ENCODE data around the gene MRPL24.

The MRPL24 gene

GRCh38 chr1:156694690-156694962 lies 46.3 kb downstream of the MRPL24 start:
- Histone ChIP-seq H3K27me3 (ENCODE audit: insufficient read depth, low read length) (peaks cover 12% of the 10 kb centered on the region), H3K4me3 (ENCODE audit: low read length) (no peak overlapping the region), H2AFZ (ENCODE audit: low read depth, low read length) (no peak overlapping the region), H3K36me3 (ENCODE audit: insufficient read depth, low read length) (peaks cover 4% of the 10 kb centered on the region), H3K9me3 (ENCODE audit: low read length) (no peaks in the 10 kb centered on the region), H3K4me1 (ENCODE audit: insufficient read depth, low read length) (peaks cover 44% of the 10 kb centered on the region)

GRCh38 chr1:156693848-156694689 lies 46.8 kb downstream of the MRPL24 start:
- H3K9me3 ChIP-seq (ENCODE audit: low read length), result no peaks in the 10 kb centered on the region
- peaks cover 49% of the 10 kb centered on the region for H3K4me1 ChIP-seq (ENCODE audit: insufficient read depth, low read length)
- no peak overlapping the region for H2AFZ ChIP-seq (ENCODE audit: low read depth, low read length)
- H3K4me3 ChIP-seq (ENCODE audit: low read length), result no peak overlapping the region
- H3K27me3 ChIP-seq (ENCODE audit: insufficient read depth, low read length), result peaks cover 12% of the 10 kb centered on the region
- H3K36me3 ChIP-seq (ENCODE audit: insufficient read depth, low read length), result peaks cover 3% of the 10 kb centered on the region

GRCh38 chr1:156692925-156693847 lies 47.7 kb downstream of the MRPL24 start:
- Histone ChIP-seq H3K4me3 (ENCODE audit: low read length) (no peak overlapping the region), H3K4me1 (ENCODE audit: insufficient read depth, low read length) (peaks cover 50% of the 10 kb centered on the region)

GRCh38 chr1:156692441-156692924 lies 48.4 kb downstream of the MRPL24 start:
- no peaks in the 10 kb centered on the region for H3K36me3 ChIP-seq (ENCODE audit: insufficient read depth, low read length)
- H3K9me3 ChIP-seq (ENCODE audit: low read length), result no peaks in the 10 kb centered on the region
- no peak overlapping the region for H3K4me3 ChIP-seq (ENCODE audit: low read length)
- peaks cover 50% of the 10 kb centered on the region for H3K4me1 ChIP-seq (ENCODE audit: insufficient read depth, low read length)
- no peak overlapping the region for H2AFZ ChIP-seq (ENCODE audit: low read depth, low read length)
- H3K27me3 ChIP-seq (ENCODE audit: insufficient read depth, low read length), result peaks cover 12% of the 10 kb centered on the region

More at GRCh38 chr1:156692925-156693847, 47.7 kb downstream of the MRPL24 start:
- peak overlapping the region; percentile 28 for H2AFZ ChIP-seq (ENCODE audit: low read depth, low read length)
- no peaks in the 10 kb centered on the region for H3K36me3 ChIP-seq (ENCODE audit: insufficient read depth, low read length)
- H3K27me3 ChIP-seq (ENCODE audit: insufficient read depth, low read length), result peaks cover 12% of the 10 kb centered on the region
- no peaks in the 10 kb centered on the region for H3K9me3 ChIP-seq (ENCODE audit: low read length)

GRCh38 chr1:156691665-156692440 lies 49.0 kb downstream of the MRPL24 start:
- Histone ChIP-seq H3K27me3 (ENCODE audit: insufficient read depth, low read length) (peaks cover 12% of the 10 kb centered on the region), H2AFZ (ENCODE audit: low read depth, low read length) (no peak overlapping the region), H3K36me3 (ENCODE audit: insufficient read depth, low read length) (no peaks in the 10 kb centered on the region), H3K4me1 (ENCODE audit: insufficient read depth, low read length) (peaks cover 50% of the 10 kb centered on the region), H3K9me3 (ENCODE audit: low read length) (no peaks in the 10 kb centered on the region), H3K4me3 (ENCODE audit: low read length) (no peak overlapping the region)

GRCh38 chr1:156691191-156691590 lies 49.7 kb downstream of the MRPL24 start:
- Histone ChIP-seq H2AFZ (ENCODE audit: low read depth, low read length) (no peak overlapping the region), H3K27me3 (ENCODE audit: insufficient read depth, low read length) (peaks cover 12% of the 10 kb centered on the region), H3K4me3 (ENCODE audit: low read length) (no peak overlapping the region), H3K9me3 (ENCODE audit: low read length) (no peaks in the 10 kb centered on the region), H3K4me1 (ENCODE audit: insufficient read depth, low read length) (peaks cover 50% of the 10 kb centered on the region), H3K36me3 (ENCODE audit: insufficient read depth, low read length) (no peaks in the 10 kb centered on the region)

- peaks cover 50% of the 10 kb centered on the region for H3K4me1 ChIP-seq (ENCODE audit: insufficient read depth, low read length)
- H3K9me3 ChIP-seq (ENCODE audit: low read length), result no peaks in the 10 kb centered on the region
- H3K36me3 ChIP-seq (ENCODE audit: insufficient read depth, low read length), result no peaks in the 10 kb centered on the region
- H3K4me3 ChIP-seq (ENCODE audit: low read length), result no peak overlapping the region
- peaks cover 12% of the 10 kb centered on the region for H3K27me3 ChIP-seq (ENCODE audit: insufficient read depth, low read length)
- no peak overlapping the region for H2AFZ ChIP-seq (ENCODE audit: low read depth, low read length)
These were observed 50.2 kb downstream of the MRPL24 start for GRCh38 chr1:156690675-156691036.

- Histone ChIP-seq H3K4me1 (ENCODE audit: insufficient read depth, low read length) (peaks cover 50% of the 10 kb centered on the region), H3K9me3 (ENCODE audit: low read length) (no peaks in the 10 kb centered on the region), H3K27me3 (ENCODE audit: insufficient read depth, low read length) (peaks cover 12% of the 10 kb centered on the region), H3K4me3 (ENCODE audit: low read length) (no peak overlapping the region), H3K36me3 (ENCODE audit: insufficient read depth, low read length) (no peaks in the 10 kb centered on the region), H2AFZ (ENCODE audit: low read depth, low read length) (no peak overlapping the region)
These were observed 50.8 kb downstream of the MRPL24 start for GRCh38 chr1:156689953-156690674.

GRCh38 chr1:156689035-156689952 lies 51.6 kb downstream of the MRPL24 start:
- H2AFZ ChIP-seq (ENCODE audit: low read depth, low read length), result peak overlapping the region; percentile 82
- no peaks in the 10 kb centered on the region for H3K36me3 ChIP-seq (ENCODE audit: insufficient read depth, low read length)
- H3K4me1 ChIP-seq (ENCODE audit: insufficient read depth, low read length), result peaks cover 48% of the 10 kb centered on the region
- H3K9me3 ChIP-seq (ENCODE audit: low read length), result no peaks in the 10 kb centered on the region
- H3K4me3 ChIP-seq (ENCODE audit: low read length), result peak overlapping the region; percentile 30
- peaks cover 19% of the 10 kb centered on the region for H3K27me3 ChIP-seq (ENCODE audit: insufficient read depth, low read length)
